GM23248 (cell line): ENCODE results near the gene CHRNB4. TPM values are rescaled to one million over a fixed set of nuclear protein-coding genes. Genes with fewer than 3 reads are reported as not detected.

Experiments
- DNase-seq: peaks from one replicate; pipeline ENCODE4 v3.0.0-alpha.2; 2015
- H2AFZ ChIP-seq: fragments of 200-600 bp; sonication (generic); 2 replicates; pipeline ENCODE4 v1.6.1; 2016; ENCODE audit warnings: antibody characterized with exemption
- H3F3A ChIP-seq: fragments of 200-600 bp; sonication (generic); 2 replicates; pipeline ENCODE4 v1.6.1; 2016; ENCODE audit warnings: mild to moderate bottlenecking, antibody characterized with exemption, mixed run types; ENCODE audit not compliant: insufficient read depth
- H3K27ac ChIP-seq: fragments of 200-600 bp; sonication (generic); 2 replicates; pipeline ENCODE4 v1.5.1; 2016; ENCODE audit warnings: mild to moderate bottlenecking
- H3K27me3 ChIP-seq: fragments of 200-600 bp; sonication (generic); replicated peaks from 2 replicates; pipeline ENCODE4 v1.6.1; 2016; ENCODE audit warnings: mild to moderate bottlenecking; ENCODE audit not compliant: insufficient read depth
- H3K36me3 ChIP-seq: fragments of 200-600 bp; sonication (generic); 2 replicates; pipeline ENCODE4 v1.6.1; 2016; ENCODE audit warnings: low read depth, mild to moderate bottlenecking
- H3K4me1 ChIP-seq: fragments of 200-600 bp; sonication (generic); 2 replicates; pipeline ENCODE4 v1.6.1; 2016; ENCODE audit warnings: mild to moderate bottlenecking; ENCODE audit not compliant: insufficient read depth
- H3K4me2 ChIP-seq: fragments of 200-600 bp; sonication (generic); one replicate; pipeline ENCODE4 v1.6.1; 2016; ENCODE audit warnings: mild to moderate bottlenecking; ENCODE audit not compliant: unreplicated experiment
- H3K4me3 ChIP-seq: fragments of 200-600 bp; sonication (generic); 2 replicates; pipeline ENCODE4 v1.5.1; 2016; ENCODE audit warnings: mild to moderate bottlenecking
- H3K79me2 ChIP-seq: fragments of 200-600 bp; sonication (generic); 2 replicates; pipeline ENCODE4 v1.6.1; 2016; ENCODE audit warnings: mild to moderate bottlenecking; ENCODE audit not compliant: insufficient read depth
- H3K9ac ChIP-seq: fragments of 200-600 bp; sonication (generic); 2 replicates; pipeline ENCODE4 v1.6.1; 2016; ENCODE audit warnings: mild to moderate bottlenecking
- H3K9me2 ChIP-seq: fragments of 200-600 bp; sonication (generic); 2 replicates; pipeline ENCODE4 v1.6.1; 2016; ENCODE audit warnings: mixed run types, mild to moderate bottlenecking, moderate library complexity; ENCODE audit not compliant: insufficient read depth
- H3K9me3 ChIP-seq: fragments of 200-600 bp; sonication (generic); one replicate; pipeline ENCODE4 v1.6.1; 2017; ENCODE audit warnings: low read depth
- H4K20me1 ChIP-seq: fragments of 200-600 bp; sonication (generic); 2 replicates; pipeline ENCODE4 v1.6.0; 2016; ENCODE audit not compliant: insufficient read depth
- EZH2 ChIP-seq: fragments of 200-600 bp; sonication (generic); IDR thresholded peaks from 2 replicates; pipeline ENCODE4 v1.6.1; 2018; ENCODE audit warnings: antibody characterized with exemption, mild to moderate bottlenecking; ENCODE audit not compliant: insufficient read depth, poor library complexity, severe bottlenecking
- EZH2phosphoT487 ChIP-seq: fragments of 200-600 bp; sonication (generic); IDR thresholded peaks from 2 replicates; pipeline ENCODE4 v1.6.1; 2018; ENCODE audit warnings: antibody characterized with exemption, moderate library complexity, mild to moderate bottlenecking, low read depth; ENCODE audit not compliant: insufficient read depth
- WGBS, 2 experiments: methylation state at CpG; one replicate each; pipeline ENCODE4 v1.1.6; 2015 to 2017; ENCODE audit warnings: low lambda C conversion rate in 2 of 2, low coverage in 1 of 2; ENCODE audit errors: missing lambda C conversion rate in 2 of 2; 5-methylcytosine and 5-hydroxymethylcytosine counted together
- in situ Hi-C: fragments of 300-500 bp; cut with MboI; formaldehyde crosslinking; loops from 2 replicates; pipeline ENCODE4 v1.15.0; 2020
- polyA plus RNA-seq: library from polyadenylated mRNA; unstranded; fragments of >200 nt; fragmentation: Nextera tagmentation; extraction: Ambion mirVana; gene quantifications from 2 replicates; pipeline ENCODE4 v1.2.1, GENCODE V29; 2016
- total RNA-seq: library from RNA; depleted of rRNA; stranded (reverse); fragments of >200 nt; shearing (Covaris generic); gene quantifications from 2 replicates; pipeline ENCODE4 v1.2.3, GENCODE V29; 2014

CHRNB4 gene
- total and polyA plus RNA-seq, 2 experiments from 2014 or later: not detected

- WGBS, 2 experiments: 76 to 77% methylated on average over 8 to 9 of the region's 9 CpGs
- in situ Hi-C loops: no loop called here
- H3F3A ChIP-seq: no peaks in the 10 kb centered on the region
- H3K9ac ChIP-seq: no peak overlapping the region
- no peaks in the 10 kb centered on the region for H3K9me3 ChIP-seq
- H2AFZ ChIP-seq: no peak overlapping the region
- H3K27ac ChIP-seq: no peak overlapping the region
- no peak for DNase-seq
- H3K4me3 ChIP-seq: no peak overlapping the region
- no peak overlapping the region for H3K4me2 ChIP-seq
- H4K20me1 ChIP-seq: no peaks in the 10 kb centered on the region
- no peaks in the 10 kb centered on the region for H3K9me2 ChIP-seq
- TF ChIP-seq EZH2: no peak
- no peak for TF ChIP-seq EZH2phosphoT487
- no peaks in the 10 kb centered on the region for H3K79me2 ChIP-seq
- H3K4me1 ChIP-seq: no peaks in the 10 kb centered on the region
- H3K36me3 ChIP-seq: no peaks in the 10 kb centered on the region
- H3K27me3 ChIP-seq: peaks cover 22% of the 10 kb centered on the region
Observed at GRCh38 chr15:78672285-78673014, 31.4 kb upstream of the CHRNB4 start.

DNA sequence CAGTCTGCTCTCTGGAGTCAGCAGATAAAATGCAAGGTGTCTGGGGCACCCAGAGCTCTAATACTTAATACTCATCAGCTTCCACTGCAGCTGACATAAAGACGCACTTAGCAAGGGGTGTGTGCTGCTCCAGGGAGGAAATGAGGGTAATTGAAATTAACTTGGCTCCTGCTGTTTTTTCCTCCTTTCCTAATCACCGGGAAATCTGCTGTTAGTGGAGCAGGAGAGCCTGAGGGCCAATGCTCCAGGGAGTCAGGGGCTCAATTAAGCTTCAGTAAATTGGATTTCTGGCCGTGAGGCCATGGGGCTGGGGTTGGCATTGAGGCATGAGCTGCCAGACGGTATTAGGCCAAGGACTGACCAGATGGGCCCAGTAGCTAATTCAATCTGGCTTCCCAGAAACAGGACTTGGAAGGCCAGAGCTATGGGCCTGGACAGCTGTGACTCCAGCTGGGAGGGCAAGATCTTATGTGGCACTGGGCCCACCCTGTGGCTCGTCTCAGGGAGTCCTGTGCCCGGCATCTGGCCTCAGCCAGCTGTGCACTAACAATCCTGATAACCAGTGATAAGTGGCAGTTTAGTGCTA, 30.7 kb upstream of the CHRNB4 start:
- TF ChIP-seq EZH2phosphoT487: no peak
- no peak for TF ChIP-seq EZH2
- no peaks in the 10 kb centered on the region for H3K4me1 ChIP-seq
- in situ Hi-C loops: no loop called here

DNA sequence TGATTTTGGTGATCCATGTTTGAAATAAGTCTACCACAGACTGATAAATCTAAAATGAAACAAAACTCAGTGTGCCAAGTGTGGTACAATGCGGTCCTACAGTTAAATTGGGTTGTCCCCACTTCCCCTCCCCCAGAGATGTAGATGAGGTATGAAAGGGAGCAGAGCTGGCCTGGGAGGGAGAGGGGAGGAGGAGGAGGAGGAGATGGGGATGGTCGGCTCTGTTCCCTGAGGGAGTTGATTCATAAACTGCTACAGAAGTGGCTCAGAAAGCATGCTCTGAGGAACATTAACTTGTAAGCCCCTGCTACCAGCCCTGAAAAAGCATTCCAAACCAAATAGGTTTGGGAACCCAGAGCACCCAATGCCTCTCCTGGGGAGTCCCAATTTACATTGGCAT, 28.0 kb upstream of the CHRNB4 start:
- no peak overlapping the region for H3K9ac ChIP-seq
- WGBS, 2 experiments: 20 to 59% methylated on average over 1 to 2 of the region's 2 CpGs
- no peaks in the 10 kb centered on the region for H3K4me1 ChIP-seq
- TF ChIP-seq EZH2phosphoT487 (no peak), EZH2 (no peak)
- no peaks in the 10 kb centered on the region for H3F3A ChIP-seq
- H3K9me2 ChIP-seq: no peaks in the 10 kb centered on the region
- H4K20me1 ChIP-seq: no peaks in the 10 kb centered on the region
- no peak overlapping the region for H3K4me2 ChIP-seq
- no peaks in the 10 kb centered on the region for H3K9me3 ChIP-seq
- H3K79me2 ChIP-seq: no peaks in the 10 kb centered on the region
- no peak overlapping the region for H2AFZ ChIP-seq
- no peak for DNase-seq
- H3K27ac ChIP-seq: no peak overlapping the region
- peaks cover 39% of the 10 kb centered on the region for H3K27me3 ChIP-seq
- no peaks in the 10 kb centered on the region for H3K36me3 ChIP-seq
- H3K4me3 ChIP-seq: no peak overlapping the region
- in situ Hi-C loops: no loop called here

More for the DNA sequence above, 30.7 kb upstream of the CHRNB4 start:
- Histone ChIP-seq H3F3A (no peaks in the 10 kb centered on the region), H3K9ac (no peak overlapping the region), H3K27me3 (peaks cover 22% of the 10 kb centered on the region), H3K79me2 (no peaks in the 10 kb centered on the region), H2AFZ (no peak overlapping the region), H3K9me3 (no peaks in the 10 kb centered on the region), H3K36me3 (no peaks in the 10 kb centered on the region), H3K4me2 (no peak overlapping the region), H3K9me2 (no peaks in the 10 kb centered on the region), H3K27ac (no peak overlapping the region), H4K20me1 (no peaks in the 10 kb centered on the region), H3K4me3 (no peak overlapping the region)
- 40% methylated on average over 6 of the region's 6 CpGs for WGBS, 2 experiments
- no peak for DNase-seq

- WGBS, 2 experiments: 59 to 61% methylated on average over 8 of the region's 8 CpGs
- H3K79me2 ChIP-seq: no peaks in the 10 kb centered on the region
- H3K4me1 ChIP-seq: no peaks in the 10 kb centered on the region
- no peak for TF ChIP-seq EZH2phosphoT487
- H3F3A ChIP-seq: no peaks in the 10 kb centered on the region
- no peaks in the 10 kb centered on the region for H3K9me2 ChIP-seq
- H3K27ac ChIP-seq: no peak overlapping the region
- DNase-seq: no peak
- no peaks in the 10 kb centered on the region for H4K20me1 ChIP-seq
- no peak overlapping the region for H3K9ac ChIP-seq
- H2AFZ ChIP-seq: no peak overlapping the region
- in situ Hi-C loops: no loop called here
- peaks cover 40% of the 10 kb centered on the region for H3K27me3 ChIP-seq
- no peaks in the 10 kb centered on the region for H3K36me3 ChIP-seq
- H3K4me2 ChIP-seq: no peak overlapping the region
- H3K9me3 ChIP-seq: no peaks in the 10 kb centered on the region
- no peak overlapping the region for H3K4me3 ChIP-seq
Observed at GRCh38 chr15:78667578-78668236, 26.7 kb upstream of the CHRNB4 start.
